C4-2B (cell line): ENCODE data around the gene ADH1C.
"Not testable (repeated sequence)": the region's sequence is repeated elsewhere in the genome, so short reads cannot be mapped to it uniquely, and the experiment has no call there.

ENCODE experiments used
- H3K27ac ChIP-seq: fragments of 450-650 bp; 2 replicates; pipeline ENCODE4 v1.5.1; 2017
- ZFX ChIP-seq: fragments of 450-650 bp; IDR thresholded peaks from 2 replicates; pipeline ENCODE4 v1.6.1; 2017
- TF ChIP-seq, protein P1 (sequence below): fragments of 450-650 bp; conservative IDR thresholded peaks from 2 replicates; pipeline ENCODE4 v1.5.1; 2017; ENCODE audit warnings: mild to moderate bottlenecking

ADH1C gene

DNA sequence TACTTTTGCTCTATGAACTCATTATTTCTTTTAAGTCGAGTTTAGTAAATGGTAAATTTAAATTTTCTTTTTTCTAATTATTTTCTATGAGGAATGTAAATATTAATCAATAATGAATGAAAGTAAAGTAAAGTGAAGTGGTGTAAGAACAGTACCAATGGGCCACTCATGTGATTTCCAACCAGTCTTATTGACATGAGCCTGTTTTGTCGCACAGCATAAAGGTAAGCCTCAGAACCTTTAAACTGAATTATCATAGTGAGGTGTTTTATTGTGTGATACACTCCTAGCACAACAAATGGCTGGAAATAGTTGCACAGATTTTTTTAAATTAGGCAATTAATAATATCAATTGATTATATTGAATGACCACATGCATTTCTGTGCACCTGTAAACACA, 1.1 kb downstream of the ADH1C start:
- H3K27ac ChIP-seq: no peak overlapping the region
- TF ChIP-seq ZFX: no peak
- TF ChIP-seq, protein P1, sequence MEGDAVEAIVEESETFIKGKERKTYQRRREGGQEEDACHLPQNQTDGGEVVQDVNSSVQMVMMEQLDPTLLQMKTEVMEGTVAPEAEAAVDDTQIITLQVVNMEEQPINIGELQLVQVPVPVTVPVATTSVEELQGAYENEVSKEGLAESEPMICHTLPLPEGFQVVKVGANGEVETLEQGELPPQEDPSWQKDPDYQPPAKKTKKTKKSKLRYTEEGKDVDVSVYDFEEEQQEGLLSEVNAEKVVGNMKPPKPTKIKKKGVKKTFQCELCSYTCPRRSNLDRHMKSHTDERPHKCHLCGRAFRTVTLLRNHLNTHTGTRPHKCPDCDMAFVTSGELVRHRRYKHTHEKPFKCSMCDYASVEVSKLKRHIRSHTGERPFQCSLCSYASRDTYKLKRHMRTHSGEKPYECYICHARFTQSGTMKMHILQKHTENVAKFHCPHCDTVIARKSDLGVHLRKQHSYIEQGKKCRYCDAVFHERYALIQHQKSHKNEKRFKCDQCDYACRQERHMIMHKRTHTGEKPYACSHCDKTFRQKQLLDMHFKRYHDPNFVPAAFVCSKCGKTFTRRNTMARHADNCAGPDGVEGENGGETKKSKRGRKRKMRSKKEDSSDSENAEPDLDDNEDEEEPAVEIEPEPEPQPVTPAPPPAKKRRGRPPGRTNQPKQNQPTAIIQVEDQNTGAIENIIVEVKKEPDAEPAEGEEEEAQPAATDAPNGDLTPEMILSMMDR: no peak

DNA sequence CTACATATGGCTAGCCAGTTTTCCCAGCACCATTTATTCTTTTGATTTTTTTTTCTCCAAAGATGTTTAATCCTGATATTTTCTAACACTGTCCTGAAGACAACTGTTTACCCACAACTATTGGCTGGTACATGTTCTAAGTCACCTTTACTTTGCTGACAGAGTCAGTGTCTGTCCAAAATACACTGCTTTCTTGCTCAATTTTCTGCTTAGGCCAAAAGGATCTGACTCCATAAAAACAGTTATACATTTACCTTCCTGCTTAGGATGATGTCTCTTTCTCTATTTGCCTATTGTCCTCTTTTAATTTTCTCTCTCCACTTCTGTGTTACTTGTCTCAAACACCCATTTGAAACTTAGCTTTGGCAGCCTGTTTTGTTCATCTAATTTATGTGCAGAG, 3.2 kb downstream of the ADH1C start:
- no peak for TF ChIP-seq ZFX
- TF ChIP-seq, protein P1: no peak
- H3K27ac ChIP-seq: no peak overlapping the region

DNA sequence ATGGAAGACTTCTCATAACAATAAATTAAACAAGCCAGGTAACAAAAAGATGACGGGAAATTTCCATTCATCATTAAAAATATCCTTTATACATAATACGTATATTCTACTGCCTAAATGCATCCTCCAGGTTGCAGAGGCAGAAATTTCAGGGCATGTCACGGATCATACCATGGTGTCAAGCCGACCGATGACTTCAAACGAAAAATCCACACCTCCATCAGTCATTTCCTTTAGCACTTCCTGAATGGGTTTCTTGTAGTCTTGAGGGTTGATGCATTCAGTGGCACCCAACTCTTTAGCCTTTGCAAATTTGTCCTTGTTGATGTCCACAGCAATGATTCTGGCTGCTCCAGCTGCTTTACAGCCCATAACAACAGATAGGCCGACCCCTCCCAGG, 9.9 kb downstream of the ADH1C start:
- not testable (repeated sequence) for H3K27ac ChIP-seq

DNA sequence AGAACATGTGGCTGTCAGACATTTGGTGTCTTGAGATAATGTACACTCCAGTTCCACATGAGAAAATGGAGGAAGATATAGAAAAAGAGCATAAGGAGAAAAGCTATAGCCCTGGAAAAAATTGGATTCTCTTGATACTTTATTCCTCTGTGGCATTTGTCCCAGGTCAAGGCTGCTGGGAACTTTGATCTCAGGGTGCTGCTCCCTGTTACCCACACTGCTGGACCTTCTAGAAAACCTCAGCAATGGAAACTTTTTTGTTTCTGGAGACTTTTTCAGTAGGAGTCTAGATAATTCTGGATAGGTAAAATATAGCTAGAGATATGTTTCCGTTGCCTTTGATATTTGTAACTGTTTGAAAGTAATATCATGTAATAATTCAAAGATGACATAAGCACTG, 11.1 kb downstream of the ADH1C start:
- TF ChIP-seq ZFX: no peak
- TF ChIP-seq, protein P1: no peak
- H3K27ac ChIP-seq: no peak overlapping the region

DNA sequence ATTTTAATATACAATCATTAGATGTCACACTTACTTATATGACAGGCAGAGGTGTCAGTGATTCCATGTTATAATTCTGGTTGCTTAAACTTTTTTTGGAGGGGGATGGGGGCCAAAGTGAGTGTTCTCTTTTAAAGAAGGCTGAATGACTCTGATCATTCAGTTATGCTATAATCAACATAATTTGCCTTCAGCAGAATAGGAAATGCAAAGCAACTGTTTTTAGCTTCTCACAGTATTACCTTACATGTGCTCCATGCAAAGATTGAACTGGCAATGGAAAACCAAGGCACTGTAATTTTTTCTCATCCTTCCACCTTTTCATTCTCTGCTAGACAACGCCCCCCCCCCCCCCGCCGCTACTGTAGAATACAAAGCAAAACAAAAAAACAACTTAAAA, 13.4 kb downstream of the ADH1C start:
- H3K27ac ChIP-seq: no peak overlapping the region
- TF ChIP-seq, protein P1: no peak
- no peak for TF ChIP-seq ZFX

DNA sequence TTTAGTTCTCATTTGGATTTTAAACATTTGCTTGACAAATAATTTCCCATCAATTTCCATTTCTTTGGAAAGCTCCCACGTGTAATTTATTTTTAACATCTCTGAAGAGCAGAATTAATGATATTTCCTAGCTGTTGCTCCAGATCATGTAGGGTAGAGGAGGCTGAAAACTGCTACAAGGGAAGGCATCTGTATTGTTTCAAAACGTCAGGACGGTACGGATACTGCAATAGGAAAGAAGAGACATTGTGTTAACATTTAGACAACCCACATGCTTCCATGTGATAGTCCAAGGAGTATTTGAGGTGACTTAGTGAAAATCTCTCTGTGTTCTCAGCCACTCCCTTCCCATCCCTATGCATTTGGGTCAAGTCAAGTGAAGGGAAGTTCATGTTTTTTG, 16.0 kb downstream of the ADH1C start:
- no peak for TF ChIP-seq ZFX
- TF ChIP-seq, protein P1: no peak

DNA sequence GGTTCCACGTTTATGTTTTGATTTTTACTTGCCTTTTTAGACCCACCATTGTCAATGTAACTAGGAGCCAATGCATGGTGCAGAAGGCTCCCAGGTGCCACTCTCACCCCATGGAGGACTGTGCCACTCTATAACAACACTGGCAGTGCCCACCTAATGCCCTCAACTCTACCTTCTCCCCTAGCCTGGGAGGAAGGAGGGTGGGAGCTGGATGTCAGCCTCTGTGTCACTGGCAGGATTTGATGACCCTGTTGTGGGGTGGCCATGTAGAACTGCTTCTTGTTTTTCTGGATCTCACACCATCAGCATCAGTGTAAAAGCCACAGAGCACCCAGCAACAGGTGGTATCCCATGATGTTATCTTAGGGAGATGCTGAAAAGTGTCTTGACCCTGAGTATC, 17.7 kb downstream of the ADH1C start:
- no peak overlapping the region for H3K27ac ChIP-seq
- TF ChIP-seq, protein P1: no peak
- no peak for TF ChIP-seq ZFX

More for the DNA sequence above, 16.0 kb downstream of the ADH1C start:
- H3K27ac ChIP-seq: no peak overlapping the region

DNA sequence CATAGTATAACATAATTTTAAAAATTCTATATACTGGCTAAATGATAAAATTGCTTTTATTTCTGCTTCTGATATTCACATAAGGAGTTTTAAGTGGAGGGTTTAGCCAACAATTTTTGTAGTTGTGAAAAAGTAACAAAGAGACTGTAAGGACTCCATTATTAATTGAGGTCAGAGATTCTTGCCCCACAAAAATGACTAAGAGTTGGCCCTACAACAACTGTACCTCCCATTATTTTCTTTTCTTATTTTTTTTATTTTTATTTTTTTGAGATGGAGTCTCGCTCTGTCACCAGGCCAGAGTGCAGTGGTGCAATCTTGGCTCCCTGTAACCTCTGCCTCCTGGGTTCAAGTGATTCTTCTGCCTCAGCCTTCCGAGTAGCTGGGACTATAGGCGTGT, 21.9 kb downstream of the ADH1C start:
- TF ChIP-seq, protein P1: no peak
- TF ChIP-seq ZFX: no peak

More for the DNA sequence above, 21.9 kb downstream of the ADH1C start:
- H3K27ac ChIP-seq: no peak overlapping the region
